ENCODE results near the gene KCP.

KCP gene

DNA sequence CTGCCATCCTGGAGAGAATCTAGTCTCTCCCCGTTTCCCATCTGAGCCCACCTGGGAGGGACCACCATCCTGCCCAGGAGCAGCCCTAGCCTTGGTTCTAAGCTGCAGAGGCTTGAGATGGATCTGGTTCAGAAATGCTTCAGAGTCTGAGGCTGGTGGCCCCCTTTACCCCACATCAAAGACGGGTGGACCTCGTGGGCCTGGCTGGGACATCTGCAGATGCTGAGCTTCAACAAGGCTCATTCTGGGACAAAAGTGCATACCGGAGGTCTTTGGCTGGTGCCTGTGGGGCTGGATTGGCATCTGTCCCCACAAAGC is 22.3 kb upstream of the KCP start:
- TF ChIP-seq, protein P1, sequence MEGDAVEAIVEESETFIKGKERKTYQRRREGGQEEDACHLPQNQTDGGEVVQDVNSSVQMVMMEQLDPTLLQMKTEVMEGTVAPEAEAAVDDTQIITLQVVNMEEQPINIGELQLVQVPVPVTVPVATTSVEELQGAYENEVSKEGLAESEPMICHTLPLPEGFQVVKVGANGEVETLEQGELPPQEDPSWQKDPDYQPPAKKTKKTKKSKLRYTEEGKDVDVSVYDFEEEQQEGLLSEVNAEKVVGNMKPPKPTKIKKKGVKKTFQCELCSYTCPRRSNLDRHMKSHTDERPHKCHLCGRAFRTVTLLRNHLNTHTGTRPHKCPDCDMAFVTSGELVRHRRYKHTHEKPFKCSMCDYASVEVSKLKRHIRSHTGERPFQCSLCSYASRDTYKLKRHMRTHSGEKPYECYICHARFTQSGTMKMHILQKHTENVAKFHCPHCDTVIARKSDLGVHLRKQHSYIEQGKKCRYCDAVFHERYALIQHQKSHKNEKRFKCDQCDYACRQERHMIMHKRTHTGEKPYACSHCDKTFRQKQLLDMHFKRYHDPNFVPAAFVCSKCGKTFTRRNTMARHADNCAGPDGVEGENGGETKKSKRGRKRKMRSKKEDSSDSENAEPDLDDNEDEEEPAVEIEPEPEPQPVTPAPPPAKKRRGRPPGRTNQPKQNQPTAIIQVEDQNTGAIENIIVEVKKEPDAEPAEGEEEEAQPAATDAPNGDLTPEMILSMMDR (conservative IDR thresholded peaks at IDR 0.05; ENCODE audit: low read depth, low read length) = no peak

GRCh38 chr7:128931965-128932861 is 21.7 kb upstream of the KCP start:
- no peak for DNase-seq (ENCODE audit: low read depth)
- no peak overlapping the region for H3K4me3 ChIP-seq (ENCODE audit: low read length)
- TF ChIP-seq, protein P1 (conservative IDR thresholded peaks at IDR 0.05; ENCODE audit: low read depth, low read length) = no peak

More for the DNA sequence above, 22.3 kb upstream of the KCP start:
- no peak overlapping the region for H3K4me3 ChIP-seq (ENCODE audit: low read length)
- no peak for DNase-seq (ENCODE audit: low read depth)

DNA sequence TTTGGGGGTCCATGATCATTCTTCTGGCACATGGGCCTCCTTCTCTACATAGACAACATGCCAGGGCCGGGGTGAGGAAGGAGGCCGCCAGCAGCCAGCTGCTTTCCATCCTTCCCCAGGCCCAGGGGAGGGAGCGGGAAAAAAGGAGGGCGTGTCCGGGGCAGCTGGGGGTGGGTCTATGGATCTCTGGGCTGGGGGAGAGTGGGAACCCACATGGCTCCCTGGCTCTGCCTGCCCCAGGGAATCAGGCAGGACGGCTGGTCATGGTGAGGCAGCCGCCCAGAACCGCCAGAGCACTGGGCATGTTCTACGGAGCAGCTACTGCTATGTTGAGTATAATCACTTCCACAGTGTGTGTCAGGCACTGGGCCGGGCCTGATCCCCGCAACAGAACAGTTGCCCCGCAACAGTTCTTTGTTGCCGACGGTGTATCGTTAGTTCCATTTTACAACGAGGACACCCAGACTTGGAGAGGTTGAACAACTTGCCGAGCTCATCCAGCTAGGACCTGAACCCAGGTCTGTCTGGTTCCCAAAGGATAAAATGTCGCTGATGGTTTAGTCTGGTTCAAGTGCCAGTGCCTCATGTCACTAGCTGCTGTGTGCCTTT is 20.8 kb upstream of the KCP start:
- DNase-seq (ENCODE audit: low read depth) = no peak
- H3K4me3 ChIP-seq (ENCODE audit: low read length) = no peak overlapping the region
- TF ChIP-seq, protein P1 (conservative IDR thresholded peaks at IDR 0.05; ENCODE audit: low read depth, low read length) = no peak

DNA sequence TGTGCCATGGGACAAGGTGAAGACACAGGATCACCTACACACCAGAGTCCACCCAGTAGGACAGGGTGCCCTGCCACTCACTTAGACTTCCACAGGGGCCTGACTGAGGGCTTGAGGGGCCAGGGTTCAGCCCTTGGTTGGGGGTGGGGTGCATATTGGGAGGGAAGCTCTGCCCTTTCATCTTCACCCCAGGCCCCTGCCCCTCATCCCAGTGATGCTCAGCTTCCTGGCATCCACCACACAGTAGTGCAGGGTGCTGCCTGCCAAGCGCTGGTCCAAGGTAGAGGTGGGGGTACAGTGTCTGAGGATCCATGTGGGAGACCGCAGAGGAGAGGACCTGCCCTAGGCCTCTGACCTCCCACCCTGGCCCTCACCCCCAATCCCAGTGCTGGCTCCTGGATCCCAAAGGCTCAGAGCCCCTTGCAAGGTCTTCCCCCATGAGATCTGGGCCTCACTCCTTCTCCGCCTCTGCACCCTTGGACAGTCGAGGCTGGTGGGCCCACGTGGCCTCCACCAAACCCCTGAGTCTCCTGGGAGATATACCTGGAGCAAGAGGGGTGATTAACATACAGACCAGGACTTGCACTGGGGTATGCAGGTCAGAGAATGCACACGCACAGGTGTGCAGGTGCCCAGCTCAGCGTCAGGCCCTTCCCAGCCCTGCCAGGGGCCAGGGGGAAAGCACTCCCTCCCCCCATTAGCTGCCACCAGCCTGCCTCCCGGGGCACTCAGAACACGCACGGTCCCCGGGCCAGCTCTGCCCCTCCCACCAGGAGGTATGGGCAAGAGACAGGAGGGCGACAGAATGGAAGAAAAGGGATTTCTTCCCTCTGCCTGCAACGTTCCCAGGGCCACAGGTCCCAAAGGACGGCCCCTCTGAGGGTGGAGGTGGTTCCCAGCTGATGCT is 18.6 kb upstream of the KCP start:
- H3K4me3 ChIP-seq (ENCODE audit: low read length) = no peak overlapping the region
- no peak for DNase-seq (ENCODE audit: low read depth)
- TF ChIP-seq, protein P1 (conservative IDR thresholded peaks at IDR 0.05; ENCODE audit: low read depth, low read length) = no peak

DNA sequence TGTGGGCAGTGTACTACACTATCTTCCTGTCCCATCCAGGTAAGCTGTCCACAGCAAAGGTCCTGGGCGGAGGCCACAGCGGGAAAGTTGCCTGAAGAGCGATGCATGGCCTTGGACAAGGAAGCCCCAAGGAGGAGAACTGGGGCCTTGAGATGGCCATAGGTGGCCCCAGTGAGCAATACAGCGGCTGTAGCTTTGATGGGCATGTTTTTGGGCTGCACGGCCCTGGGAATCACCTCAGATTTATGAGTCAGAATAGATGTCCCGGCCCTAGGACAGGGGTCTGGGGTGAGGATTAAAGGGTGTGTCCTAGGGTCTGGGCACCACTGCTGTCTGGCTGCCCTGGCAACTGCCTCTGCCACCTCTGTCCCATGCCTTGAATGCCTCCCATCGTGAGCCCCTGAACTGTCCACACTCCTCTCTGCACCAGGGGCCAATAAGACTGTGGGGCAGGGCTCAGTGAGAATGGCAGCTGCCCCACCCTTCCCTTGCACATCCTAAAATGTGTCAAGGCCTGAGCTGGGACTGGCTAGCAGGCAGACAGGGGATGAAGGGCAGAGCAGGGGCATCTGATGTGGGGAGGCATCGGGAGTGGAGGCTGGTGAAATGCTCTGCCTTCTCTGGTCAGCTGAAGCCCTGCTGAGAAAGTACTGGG is 17.8 kb upstream of the KCP start:
- no peak overlapping the region for H3K4me3 ChIP-seq (ENCODE audit: low read length)
- TF ChIP-seq, protein P1 (conservative IDR thresholded peaks at IDR 0.05; ENCODE audit: low read depth, low read length) = no peak
- DNase-seq (ENCODE audit: low read depth) = no peak

DNA sequence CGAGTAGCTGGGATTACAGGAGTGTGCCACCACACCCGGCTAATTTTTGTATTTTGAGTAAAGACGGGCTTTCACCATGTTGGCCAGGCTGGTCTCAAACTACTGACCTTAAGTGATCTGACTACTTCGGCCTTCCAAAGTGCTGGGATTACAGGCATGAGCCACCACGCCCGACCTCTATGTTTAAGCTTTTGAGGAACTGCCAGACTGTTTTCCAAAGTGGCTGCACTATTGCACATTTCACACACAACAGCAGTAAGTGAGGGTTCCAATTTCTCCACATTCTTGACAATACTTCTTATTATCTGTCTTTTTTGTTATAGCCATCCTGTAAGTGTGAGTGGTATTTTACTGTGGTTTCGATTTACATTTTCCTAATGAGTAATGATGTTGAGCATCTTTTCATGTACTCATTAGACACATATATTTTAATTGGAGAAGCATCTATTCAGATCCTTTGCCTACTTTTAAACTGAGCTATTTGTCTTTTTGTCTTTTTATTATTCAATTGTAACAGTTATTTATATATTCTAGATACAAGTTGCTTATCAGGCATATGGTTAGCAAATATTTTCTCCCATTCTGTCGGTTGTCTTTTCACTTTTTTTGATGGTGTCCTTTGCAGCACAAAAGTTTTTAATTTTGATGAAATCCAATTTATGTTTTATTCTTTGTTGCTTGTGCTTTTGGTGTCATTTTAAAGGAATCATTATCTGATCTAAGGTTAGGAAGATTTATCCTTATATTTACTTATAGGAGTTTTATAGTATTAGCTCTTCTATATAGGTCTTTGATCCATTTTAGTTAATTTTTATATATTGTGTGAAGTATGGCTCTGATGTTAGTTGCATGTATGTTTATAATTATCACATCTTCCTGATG is 14.4 kb upstream of the KCP start:
- TF ChIP-seq, protein P1 (conservative IDR thresholded peaks at IDR 0.05; ENCODE audit: low read depth, low read length) = no peak
- DNase-seq (ENCODE audit: low read depth) = no peak

More for the DNA sequence above, 14.4 kb upstream of the KCP start:
- H3K4me3 ChIP-seq (ENCODE audit: low read length) = no peak overlapping the region
